Spleen (tissue), 10 donors: Measurements from ENCODE around the gene NLRP2B. TPM values are rescaled to one million over a fixed set of nuclear protein-coding genes. Genes with fewer than 3 reads are reported as not detected.

ENCODE experiments used
- polyA plus RNA-seq, 3 donors: library from polyadenylated mRNA; stranded (reverse); fragments of 200-250 nt; gene quantifications; one replicate each; pipeline ENCODE4 v1.2.1, GENCODE V29; 2013
- total RNA-seq, 7 donors: library from RNA; depleted of rRNA in 3 of 7; stranded (reverse); fragments of >200 nt in 3 of 7; fragmentation: NEBNext Ultra II Directional in 4 of 7; extraction: Animal tissue kit (Norgen Biotek cat#: 25700) in 4 of 7; gene quantifications; one replicate each; pipeline versions ENCODE4 v1.1.0 to v1.2.1, GENCODE V29; 2016 to 2021
- donor health status: healthy with polysubstance abuse.
- donor health status: DM: no; HTN: no; CAD: no; lungs with moderate emphysema.
- donor health status: DM: no; HTN: no; CAD: no.
- donor health status: Bipolar disorder and iron deficiency.
- donor health status: healthy.
- donor health status: DM: no; HTN: no; CAD: no.
- donor health status: DM: yes; HTN: yes; CAD: no.

NLRP2B gene
- total and polyA plus RNA-seq, 10 donors: 0.03 to 0.18 (median 0.12) TPM; not detected in 6

Other genes with a start within 250 kb of the NLRP2B start
- gene ZXDB, start 88.2 kb downstream of the NLRP2B start, total RNA-seq: 10 to 100 TPM in 3 of 7 donors, 1 to 10 TPM in 4; 7.7 to 12.2 (median 9.7) TPM
- gene ZXDB, start 88.2 kb downstream of the NLRP2B start, polyA plus RNA-seq: 1 to 10 TPM; 3.0 to 3.4 (median 3.3) TPM
- 10 to 100 TPM in 3 of 7 donors, 1 to 10 TPM in 4; 6.0 to 13.0 (median 9.2) TPM for gene ZXDA, start 230.2 kb upstream of the NLRP2B start, total RNA-seq
- 1 to 10 TPM in 2 of 3 donors, under 1 TPM in 1; 0.76 to 1.7 (median 1.0) TPM for gene ZXDA, start 230.2 kb upstream of the NLRP2B start, polyA plus RNA-seq